ENCODE measurements around the gene ZNF385D.

The ZNF385D gene

DNA sequence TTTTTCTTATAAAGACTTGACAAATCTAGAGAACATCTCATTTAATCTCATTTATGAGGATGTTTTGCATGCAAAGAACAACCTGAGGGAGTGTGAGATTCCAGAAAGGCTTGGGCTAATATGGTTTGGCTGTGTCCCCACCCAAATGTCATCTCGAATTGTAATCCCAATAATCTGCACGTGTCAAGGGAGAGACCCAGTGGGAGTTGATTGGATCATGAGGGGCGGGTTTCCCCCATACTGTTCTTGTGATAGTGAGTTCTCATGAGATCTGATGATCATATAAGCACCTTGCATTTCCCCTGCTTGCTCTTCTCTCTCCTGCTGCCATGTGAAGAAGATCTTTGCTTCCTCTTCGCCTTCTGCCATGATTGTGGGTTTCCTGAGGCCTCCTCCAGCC is 103.0 kb downstream of the ZNF385D start:
- H3K36me3 ChIP-seq (ENCODE audit: insufficient read depth, low read length): no peaks in the 10 kb centered on the region
- H3K4me3 ChIP-seq (ENCODE audit: low read length): no peak overlapping the region
- H2AFZ ChIP-seq (ENCODE audit: low read depth, low read length): no peak overlapping the region
- no peaks in the 10 kb centered on the region for H3K4me1 ChIP-seq (ENCODE audit: insufficient read depth, low read length)
- no peaks in the 10 kb centered on the region for H3K27me3 ChIP-seq (ENCODE audit: insufficient read depth, low read length)
- H3K9me3 ChIP-seq (ENCODE audit: low read length): no peaks in the 10 kb centered on the region

DNA sequence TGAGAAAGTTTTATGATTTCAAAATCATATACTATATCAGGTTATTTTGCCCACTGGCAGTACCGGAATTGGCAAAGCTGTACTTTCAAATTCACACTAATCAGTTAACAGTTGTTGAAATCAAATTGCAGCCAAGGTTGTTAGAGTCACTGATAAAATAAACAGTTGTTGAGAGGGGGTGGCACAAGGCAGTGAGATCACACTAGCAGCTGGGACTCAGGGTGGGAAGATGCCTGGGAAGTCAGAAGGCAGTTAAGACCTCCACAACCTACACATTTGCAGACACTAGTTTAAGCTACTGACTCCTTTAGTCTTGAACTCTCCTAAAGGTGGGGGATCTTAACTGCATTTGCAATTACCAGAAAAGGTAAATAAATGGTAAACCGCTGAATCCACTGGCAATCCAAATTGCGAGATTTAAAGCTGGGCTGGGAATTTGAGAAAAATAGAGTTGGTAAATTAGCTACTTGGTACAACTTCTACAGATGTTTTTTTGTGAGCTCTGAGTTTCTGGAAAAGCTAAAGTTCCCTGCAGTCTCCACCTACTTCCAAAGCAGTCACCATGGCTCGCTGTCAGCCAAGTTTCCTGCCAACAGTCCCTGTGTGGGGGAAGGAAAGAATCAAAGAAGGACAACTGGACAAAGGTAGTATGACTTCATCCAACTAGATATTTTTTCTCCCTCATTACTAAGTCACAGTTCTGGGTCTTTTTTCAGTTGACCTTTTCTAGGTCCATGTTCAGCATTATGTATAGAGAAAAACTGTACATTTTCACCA is 105.7 kb downstream of the ZNF385D start:
- H3K36me3 ChIP-seq (ENCODE audit: insufficient read depth, low read length): no peaks in the 10 kb centered on the region
- no peak overlapping the region for H3K4me3 ChIP-seq (ENCODE audit: low read length)
- H3K9me3 ChIP-seq (ENCODE audit: low read length): no peaks in the 10 kb centered on the region
- H3K27me3 ChIP-seq (ENCODE audit: insufficient read depth, low read length): no peaks in the 10 kb centered on the region
- H2AFZ ChIP-seq (ENCODE audit: low read depth, low read length): no peak overlapping the region
- H3K4me1 ChIP-seq (ENCODE audit: insufficient read depth, low read length): no peaks in the 10 kb centered on the region

DNA sequence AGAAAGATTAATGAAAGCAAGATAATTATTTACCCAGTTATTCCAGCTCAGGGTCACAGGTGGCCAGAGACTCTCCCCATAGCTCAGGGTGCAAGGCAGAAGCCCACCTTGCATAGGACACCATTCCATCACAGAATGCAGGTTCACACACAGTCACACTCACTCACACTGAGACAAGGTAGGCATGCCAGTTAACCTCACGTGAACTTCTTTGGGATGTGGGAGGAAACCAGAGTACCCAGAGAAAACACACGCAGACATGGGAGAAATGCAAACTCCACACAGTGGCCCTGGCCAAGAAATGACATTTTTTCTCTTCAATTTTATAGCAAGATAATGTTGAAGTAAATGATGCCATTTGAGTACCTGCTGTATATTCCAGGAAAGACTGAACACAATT is 106.7 kb downstream of the ZNF385D start:
- no peaks in the 10 kb centered on the region for H3K9me3 ChIP-seq (ENCODE audit: low read length)
- no peak overlapping the region for H3K4me3 ChIP-seq (ENCODE audit: low read length)
- no peaks in the 10 kb centered on the region for H3K4me1 ChIP-seq (ENCODE audit: insufficient read depth, low read length)
- H3K36me3 ChIP-seq (ENCODE audit: insufficient read depth, low read length): no peaks in the 10 kb centered on the region
- H2AFZ ChIP-seq (ENCODE audit: low read depth, low read length): no peak overlapping the region
- H3K27me3 ChIP-seq (ENCODE audit: insufficient read depth, low read length): no peaks in the 10 kb centered on the region

DNA sequence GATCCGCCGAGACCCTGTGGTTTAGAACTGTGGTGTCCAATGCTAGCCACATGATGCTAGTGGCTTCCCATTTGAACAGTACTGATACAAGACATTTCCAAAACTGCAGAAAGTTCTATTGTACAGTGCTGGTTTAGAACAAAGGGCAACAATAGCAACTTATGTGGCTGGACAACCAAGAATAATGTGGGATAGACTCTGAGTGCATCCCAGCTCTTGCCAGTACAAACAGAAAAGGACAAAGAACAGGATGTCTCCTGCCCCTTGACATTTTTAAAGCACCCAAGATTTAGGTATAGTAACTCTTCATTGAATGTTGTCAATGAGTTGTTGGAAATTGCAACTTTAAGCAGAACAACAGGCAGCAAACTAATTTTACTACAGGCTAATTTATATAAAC is 107.3 kb downstream of the ZNF385D start:
- no peaks in the 10 kb centered on the region for H3K36me3 ChIP-seq (ENCODE audit: insufficient read depth, low read length)
- no peaks in the 10 kb centered on the region for H3K9me3 ChIP-seq (ENCODE audit: low read length)
- no peaks in the 10 kb centered on the region for H3K27me3 ChIP-seq (ENCODE audit: insufficient read depth, low read length)
- H3K4me3 ChIP-seq (ENCODE audit: low read length): no peak overlapping the region
- no peaks in the 10 kb centered on the region for H3K4me1 ChIP-seq (ENCODE audit: insufficient read depth, low read length)
- H2AFZ ChIP-seq (ENCODE audit: low read depth, low read length): no peak overlapping the region

DNA sequence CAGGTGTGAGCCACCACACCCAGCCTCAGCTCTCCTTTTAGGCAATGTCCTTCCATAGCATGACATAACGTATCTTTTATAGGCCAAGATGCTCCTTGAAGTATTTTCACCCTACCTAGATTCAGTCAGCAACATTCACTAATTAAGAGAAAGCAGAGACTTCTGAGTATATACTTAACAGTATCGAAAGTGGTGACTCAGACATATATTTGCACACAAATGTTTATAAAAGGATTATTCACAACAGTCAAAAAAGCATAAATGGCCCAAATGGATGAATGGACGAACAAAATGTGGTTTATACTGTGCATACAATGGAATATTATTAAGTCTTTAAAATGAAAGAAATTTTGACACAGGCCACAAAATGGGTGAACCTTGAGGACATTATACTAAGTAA is 108.6 kb downstream of the ZNF385D start:
- no peaks in the 10 kb centered on the region for H3K4me1 ChIP-seq (ENCODE audit: insufficient read depth, low read length)
- H2AFZ ChIP-seq (ENCODE audit: low read depth, low read length): no peak overlapping the region
- no peaks in the 10 kb centered on the region for H3K36me3 ChIP-seq (ENCODE audit: insufficient read depth, low read length)
- H3K27me3 ChIP-seq (ENCODE audit: insufficient read depth, low read length): no peaks in the 10 kb centered on the region
- H3K4me3 ChIP-seq (ENCODE audit: low read length): no peak overlapping the region
- H3K9me3 ChIP-seq (ENCODE audit: low read length): no peaks in the 10 kb centered on the region

DNA sequence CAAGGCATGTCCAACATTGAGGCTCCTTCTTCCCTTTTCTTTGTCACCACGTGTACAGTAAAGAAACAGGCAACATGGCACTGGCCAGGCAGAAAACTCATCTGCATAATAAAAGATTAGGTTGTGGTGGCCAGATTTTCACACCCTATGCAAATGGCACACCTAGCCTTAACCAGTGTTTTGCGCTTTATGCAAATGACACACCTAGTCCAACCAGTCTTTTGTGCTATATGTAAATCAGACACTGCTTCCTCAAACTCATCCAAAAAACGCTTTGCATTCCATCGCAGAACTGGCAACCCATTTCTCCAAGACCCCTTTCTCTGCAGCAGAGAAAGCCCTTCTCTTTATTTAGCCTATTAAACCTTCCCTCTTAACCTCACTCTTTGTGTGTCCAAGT is 109.1 kb downstream of the ZNF385D start:
- Histone ChIP-seq H3K4me3 (ENCODE audit: low read length) (no peak overlapping the region), H3K36me3 (ENCODE audit: insufficient read depth, low read length) (no peaks in the 10 kb centered on the region), H3K27me3 (ENCODE audit: insufficient read depth, low read length) (no peaks in the 10 kb centered on the region), H3K9me3 (ENCODE audit: low read length) (no peaks in the 10 kb centered on the region), H3K4me1 (ENCODE audit: insufficient read depth, low read length) (no peaks in the 10 kb centered on the region), H2AFZ (ENCODE audit: low read depth, low read length) (no peak overlapping the region)

DNA sequence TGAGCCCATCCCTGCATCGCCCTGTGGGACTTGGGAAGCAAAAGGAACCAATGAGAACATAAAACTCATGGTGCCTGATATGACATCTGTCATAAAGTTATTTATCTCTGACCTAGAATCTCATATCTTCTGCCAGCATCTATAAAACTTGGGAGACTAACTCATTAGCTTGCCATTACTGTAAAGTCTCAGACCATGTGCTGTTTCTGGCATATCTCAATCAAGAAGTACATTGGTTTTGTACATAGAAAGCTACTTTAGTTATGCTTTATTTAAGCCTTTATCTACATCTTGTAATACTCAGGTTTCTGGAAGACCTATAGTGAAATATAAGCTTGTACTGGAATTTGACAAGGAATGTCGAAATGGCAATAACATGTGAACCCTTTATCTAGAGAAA is 112.5 kb downstream of the ZNF385D start:
- H3K27me3 ChIP-seq (ENCODE audit: insufficient read depth, low read length): no peaks in the 10 kb centered on the region
- no peak overlapping the region for H2AFZ ChIP-seq (ENCODE audit: low read depth, low read length)
- H3K36me3 ChIP-seq (ENCODE audit: insufficient read depth, low read length): no peaks in the 10 kb centered on the region
- no peaks in the 10 kb centered on the region for H3K9me3 ChIP-seq (ENCODE audit: low read length)
- no peaks in the 10 kb centered on the region for H3K4me1 ChIP-seq (ENCODE audit: insufficient read depth, low read length)
- H3K4me3 ChIP-seq (ENCODE audit: low read length): no peak overlapping the region

DNA sequence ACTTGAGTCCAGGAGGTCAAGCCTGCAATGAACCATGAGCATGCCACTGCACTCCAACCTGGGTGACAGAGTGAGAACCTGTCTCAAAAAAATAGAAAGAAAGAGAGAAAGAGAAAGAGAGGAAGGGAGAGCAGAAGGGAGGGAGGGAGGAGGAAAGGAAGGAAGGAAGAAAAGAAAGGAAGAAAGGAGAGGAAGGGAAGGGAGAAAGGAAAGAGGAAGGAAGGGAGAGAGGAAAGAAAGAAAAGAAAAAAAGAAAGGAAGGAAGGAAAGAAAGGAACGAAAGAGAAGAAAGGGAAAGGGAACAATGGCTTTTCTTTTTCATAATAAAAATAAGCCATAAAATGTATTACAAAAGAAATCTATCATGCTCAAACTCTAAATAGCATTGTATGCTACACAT is 116.9 kb downstream of the ZNF385D start:
- Histone ChIP-seq H3K36me3 (ENCODE audit: insufficient read depth, low read length) (no peaks in the 10 kb centered on the region), H3K4me1 (ENCODE audit: insufficient read depth, low read length) (no peaks in the 10 kb centered on the region), H3K9me3 (ENCODE audit: low read length) (no peaks in the 10 kb centered on the region), H2AFZ (ENCODE audit: low read depth, low read length) (no peak overlapping the region), H3K27me3 (ENCODE audit: insufficient read depth, low read length) (no peaks in the 10 kb centered on the region), H3K4me3 (ENCODE audit: low read length) (no peak overlapping the region)

DNA sequence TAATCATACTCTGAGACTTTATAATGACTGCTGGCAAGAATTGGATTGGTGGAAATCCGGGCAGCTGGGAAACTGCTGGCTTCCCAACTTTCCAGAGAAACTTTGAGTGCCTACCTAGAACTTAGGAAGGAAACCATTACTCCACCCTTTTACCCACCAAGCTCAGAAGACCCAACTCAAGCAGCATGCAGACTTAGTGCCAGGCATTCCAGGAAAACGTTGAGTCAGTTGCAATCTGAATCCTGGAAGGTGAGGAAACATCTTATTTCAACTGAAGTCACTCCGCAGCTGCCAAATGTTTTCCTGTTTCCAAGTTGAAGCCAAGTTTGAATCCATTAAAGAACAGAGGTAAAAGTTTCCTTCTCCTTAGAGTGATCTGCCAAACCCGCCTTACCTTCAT is 126.5 kb downstream of the ZNF385D start:
- no peaks in the 10 kb centered on the region for H3K4me1 ChIP-seq (ENCODE audit: insufficient read depth, low read length)
- H3K9me3 ChIP-seq (ENCODE audit: low read length): no peaks in the 10 kb centered on the region
- no peak overlapping the region for H3K4me3 ChIP-seq (ENCODE audit: low read length)
- H2AFZ ChIP-seq (ENCODE audit: low read depth, low read length): no peak overlapping the region
- H3K27me3 ChIP-seq (ENCODE audit: insufficient read depth, low read length): no peaks in the 10 kb centered on the region
- H3K36me3 ChIP-seq (ENCODE audit: insufficient read depth, low read length): no peaks in the 10 kb centered on the region

DNA sequence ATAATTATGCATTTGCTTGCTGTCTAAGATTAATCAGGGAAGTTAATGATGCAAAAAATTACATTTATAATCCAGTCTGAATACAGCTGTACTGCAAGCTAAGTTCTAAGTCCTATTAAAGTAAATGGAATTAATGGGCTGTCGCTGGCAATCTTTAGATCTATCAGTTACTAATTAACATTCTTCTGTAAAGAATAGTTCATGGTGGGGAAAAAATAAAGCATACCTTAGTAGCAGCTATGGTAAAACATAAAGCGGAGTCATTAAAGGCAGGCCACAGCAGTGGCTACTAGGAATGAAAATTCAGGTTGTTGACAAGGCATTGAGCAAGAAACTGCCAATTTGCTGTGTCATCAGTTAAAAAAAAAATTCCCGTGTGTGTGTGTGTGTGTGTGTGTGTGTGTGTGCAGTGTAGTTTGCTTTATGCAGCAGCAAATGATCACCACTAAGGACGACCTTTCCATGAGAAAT is 129.8 kb downstream of the ZNF385D start:
- Histone ChIP-seq H3K9me3 (ENCODE audit: low read length) (no peaks in the 10 kb centered on the region), H3K4me3 (ENCODE audit: low read length) (no peak overlapping the region), H3K4me1 (ENCODE audit: insufficient read depth, low read length) (no peaks in the 10 kb centered on the region), H3K36me3 (ENCODE audit: insufficient read depth, low read length) (no peaks in the 10 kb centered on the region), H2AFZ (ENCODE audit: low read depth, low read length) (no peak overlapping the region), H3K27me3 (ENCODE audit: insufficient read depth, low read length) (no peaks in the 10 kb centered on the region)

DNA sequence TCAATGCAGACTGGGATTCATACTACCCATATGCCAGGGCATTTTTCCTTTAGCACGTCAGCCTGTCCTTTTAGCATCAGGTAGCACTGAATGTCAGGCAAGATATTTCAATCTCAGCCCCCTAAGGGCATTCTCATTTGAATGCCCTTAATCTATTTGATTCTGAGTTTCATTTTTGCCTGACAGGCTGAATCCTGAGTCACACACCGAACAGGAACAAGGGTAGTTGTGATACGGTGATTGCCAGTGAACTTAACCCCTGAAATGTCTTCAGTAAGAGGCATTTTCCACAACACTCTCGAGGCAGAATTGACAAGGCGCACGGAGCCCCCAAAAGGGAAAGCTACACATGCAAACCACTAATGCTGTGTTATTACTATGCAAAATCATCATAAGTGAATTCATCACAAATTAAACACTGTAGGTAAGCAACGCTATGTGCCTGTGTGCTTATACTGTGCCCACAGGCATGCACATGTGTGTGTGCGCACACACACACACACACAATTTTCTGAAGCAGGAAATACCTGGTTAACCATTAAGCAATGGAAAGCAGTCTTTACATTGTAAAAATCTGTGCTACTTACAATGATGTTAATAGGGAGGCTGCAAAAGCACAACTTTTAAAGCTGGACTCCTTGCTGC is 130.4 kb downstream of the ZNF385D start:
- Histone ChIP-seq H3K27me3 (ENCODE audit: insufficient read depth, low read length) (no peaks in the 10 kb centered on the region), H3K4me3 (ENCODE audit: low read length) (no peak overlapping the region), H2AFZ (ENCODE audit: low read depth, low read length) (no peak overlapping the region), H3K36me3 (ENCODE audit: insufficient read depth, low read length) (no peaks in the 10 kb centered on the region), H3K4me1 (ENCODE audit: insufficient read depth, low read length) (no peaks in the 10 kb centered on the region), H3K9me3 (ENCODE audit: low read length) (no peaks in the 10 kb centered on the region)

DNA sequence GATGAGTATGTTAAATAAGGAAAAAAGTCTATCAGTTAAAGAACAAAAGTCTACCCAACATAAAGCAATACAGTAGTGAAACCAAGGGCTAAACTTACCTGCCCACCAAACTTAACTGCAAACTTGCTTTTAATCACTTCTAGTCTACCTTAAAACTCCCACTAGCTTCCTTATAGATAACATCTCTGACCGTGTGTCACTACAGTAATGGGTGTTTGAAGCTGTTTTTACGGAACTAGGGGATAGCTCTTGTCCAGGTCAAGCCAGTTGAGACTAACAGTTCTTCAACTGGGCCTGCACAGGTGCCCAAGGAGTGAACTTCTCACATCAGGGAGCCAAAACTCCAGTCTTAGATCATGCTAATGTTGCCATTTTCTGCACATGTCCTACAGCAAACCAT is 132.3 kb downstream of the ZNF385D start:
- Histone ChIP-seq H2AFZ (ENCODE audit: low read depth, low read length) (no peak overlapping the region), H3K36me3 (ENCODE audit: insufficient read depth, low read length) (no peaks in the 10 kb centered on the region), H3K4me3 (ENCODE audit: low read length) (no peak overlapping the region), H3K27me3 (ENCODE audit: insufficient read depth, low read length) (no peaks in the 10 kb centered on the region), H3K4me1 (ENCODE audit: insufficient read depth, low read length) (no peaks in the 10 kb centered on the region), H3K9me3 (ENCODE audit: low read length) (no peaks in the 10 kb centered on the region)

DNA sequence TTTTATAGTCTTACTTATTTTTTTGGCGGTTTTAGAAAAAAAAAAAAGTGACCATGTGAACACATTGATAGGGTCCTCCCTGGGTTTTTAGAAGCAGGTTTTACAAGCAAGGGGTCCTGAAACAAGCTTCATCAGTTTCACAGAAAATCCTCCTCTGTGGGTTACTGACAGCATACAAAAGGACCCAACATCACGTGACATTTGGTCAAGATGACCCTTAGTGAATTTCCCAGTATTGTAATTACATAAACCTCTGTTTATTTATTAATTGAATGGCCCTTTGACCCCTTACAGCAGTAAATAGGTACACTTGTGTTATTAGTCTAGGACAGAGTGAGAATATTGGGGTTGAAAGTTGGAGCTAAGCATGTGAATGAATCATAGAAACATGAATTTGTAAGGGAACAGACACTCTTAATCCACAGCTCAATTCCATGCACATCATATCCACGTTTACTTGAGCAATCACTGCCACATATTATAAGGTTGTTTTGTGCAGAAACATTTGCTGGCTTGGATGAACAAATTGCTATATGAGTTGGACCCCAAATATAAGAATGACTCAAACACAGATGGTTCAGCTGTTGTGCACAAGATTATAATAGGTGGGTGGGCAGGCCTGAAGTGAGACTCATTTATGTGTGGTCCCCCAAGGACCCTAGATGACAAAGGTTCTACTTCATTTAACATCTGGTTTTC is 137.5 kb downstream of the ZNF385D start:
- Histone ChIP-seq H3K9me3 (ENCODE audit: low read length) (no peaks in the 10 kb centered on the region), H3K27me3 (ENCODE audit: insufficient read depth, low read length) (no peaks in the 10 kb centered on the region), H3K36me3 (ENCODE audit: insufficient read depth, low read length) (no peaks in the 10 kb centered on the region), H3K4me3 (ENCODE audit: low read length) (no peak overlapping the region), H2AFZ (ENCODE audit: low read depth, low read length) (no peak overlapping the region), H3K4me1 (ENCODE audit: insufficient read depth, low read length) (no peaks in the 10 kb centered on the region)
